ENCODE data around the gene PDLIM3. TPM values are rescaled to one million over a fixed set of nuclear protein-coding genes. Genes with fewer than 3 reads are reported as not detected.

PDLIM3 gene
- polyA plus RNA-seq, 6 donors from 2014 or later: 0.12 TPM; not detected in 5

Other genes with a start within 250 kb of the PDLIM3 start
- gene LRP2BP, start 139.6 kb downstream of the PDLIM3 start, polyA plus RNA-seq (ENCODE audit: low read depth in 6 of 6): 1 to 10 TPM in 1 of 6 donors, under 1 TPM in 5; 0.42 to 1.1 (median 0.95) TPM
- gene ANKRD37, start 138.7 kb downstream of the PDLIM3 start, polyA plus RNA-seq (ENCODE audit: low read depth in 6 of 6): 10 to 100 TPM; 13.7 to 21.5 (median 16.3) TPM
- 10 to 100 TPM; 21.3 to 40.1 (median 32.3) TPM for gene UFSP2, start 109.5 kb downstream of the PDLIM3 start, polyA plus RNA-seq (ENCODE audit: low read depth in 6 of 6)
- gene CCDC110, start 63.8 kb downstream of the PDLIM3 start, polyA plus RNA-seq (ENCODE audit: low read depth in 6 of 6): under 1 TPM in 2 of 6 donors, not detected in 4; 0.16 to 0.92 TPM

All from naive B cell (primary cell).